Fibroblast of skin of abdomen (primary cell): Measurements from ENCODE around the gene GALNT17.

Experiments
- DNase-seq: peaks from one replicate; pipeline ENCODE4 v3.0.0-alpha.2; 2013

GALNT17 gene

GRCh38 chr7:71402684-71403083 is 270.7 kb downstream of the GALNT17 start:
- no peak for DNase-seq

- DNase-seq, result no peak
Observed at GRCh38 chr7:71403202-71403946, 271.4 kb downstream of the GALNT17 start.

- no peak for DNase-seq
Observed at GRCh38 chr7:71404726-71405345, 272.9 kb downstream of the GALNT17 start.

- DNase-seq, result no peak
Observed at GRCh38 chr7:71408271-71408670, 276.3 kb downstream of the GALNT17 start.

GRCh38 chr7:71409550-71410157 is 277.7 kb downstream of the GALNT17 start:
- DNase-seq, result no peak

GRCh38 chr7:71411475-71411874 is 279.5 kb downstream of the GALNT17 start:
- DNase-seq, result no peak

GRCh38 chr7:71414490-71414889 is 282.5 kb downstream of the GALNT17 start:
- DNase-seq, result no peak

GRCh38 chr7:71419546-71420337 is 287.8 kb downstream of the GALNT17 start:
- DNase-seq, result no peak

GRCh38 chr7:71422104-71422503 is 290.2 kb downstream of the GALNT17 start:
- DNase-seq, result no peak

GRCh38 chr7:71424166-71425035 is 292.5 kb downstream of the GALNT17 start:
- peak; percentile 25 for DNase-seq

- DNase-seq, result no peak
Observed at GRCh38 chr7:71429083-71429482, 297.1 kb downstream of the GALNT17 start.

- no peak for DNase-seq
Observed at GRCh38 chr7:71430246-71430645, 298.3 kb downstream of the GALNT17 start.

GRCh38 chr7:71439321-71439720 is 307.4 kb downstream of the GALNT17 start:
- no peak for DNase-seq

GRCh38 chr7:71442492-71443190 is 310.7 kb downstream of the GALNT17 start:
- DNase-seq, result no peak

- DNase-seq, result no peak
Observed at GRCh38 chr7:71443191-71443530, 311.2 kb downstream of the GALNT17 start.

- no peak for DNase-seq
Observed at GRCh38 chr7:71444130-71444529, 312.2 kb downstream of the GALNT17 start.

GRCh38 chr7:71453630-71454029 is 321.7 kb downstream of the GALNT17 start:
- DNase-seq, result no peak

GRCh38 chr7:71454981-71455380 is 323.0 kb downstream of the GALNT17 start:
- no peak for DNase-seq

- no peak for DNase-seq
Observed at GRCh38 chr7:71457021-71457420, 325.1 kb downstream of the GALNT17 start.

- DNase-seq, result no peak
Observed at GRCh38 chr7:71457846-71458590, 326.1 kb downstream of the GALNT17 start.

GRCh38 chr7:71459132-71459531 is 327.2 kb downstream of the GALNT17 start:
- DNase-seq, result no peak
